Lung (tissue), 16 donors: ENCODE results near the gene ABHD4. TPM values are rescaled to one million over a fixed set of nuclear protein-coding genes. Genes with fewer than 3 reads are reported as not detected.

ENCODE experiments used
- ATAC-seq: fragments of 200-7000 bp; cut with Tn5 transposase; one replicate; pipeline ENCODE4 v1.9.1; 2020; ENCODE audit warnings: moderate number of reproducible peaks; ENCODE audit not compliant: insufficient read depth, low FRiP score
- DNase-seq, 3 donors: peaks; one replicate each; pipeline ENCODE4 v3.0.0-alpha.2; 2013 to 2017
- H3K27ac ChIP-seq, 2 donors: one replicate each; pipeline ENCODE4 v1.5.1; 2013; ENCODE audit warnings: mild to moderate bottlenecking in 2 of 2, moderate library complexity in 2 of 2, control low read depth in 1 of 2, inconsistent platforms in 1 of 2, low read depth in 1 of 2, low read length in 1 of 2
- H3K27me3 ChIP-seq, 3 donors: one replicate each; pipeline ENCODE4 v1.5.1; 2013; ENCODE audit warnings: low read length in 2 of 3; ENCODE audit not compliant: control insufficient read depth in 3 of 3, insufficient read depth in 3 of 3
- H3K36me3 ChIP-seq, 4 donors: one replicate each; pipeline ENCODE4 v1.5.1; 2013; ENCODE audit warnings: low read length in 4 of 4, mild to moderate bottlenecking in 1 of 4, moderate library complexity in 1 of 4; ENCODE audit not compliant: control insufficient read depth in 4 of 4, insufficient read depth in 4 of 4
- H3K4me1 ChIP-seq, 5 donors: one replicate each; pipeline ENCODE4 v1.5.1; 2013; ENCODE audit warnings: low read length in 5 of 5, mild to moderate bottlenecking in 2 of 5, moderate library complexity in 1 of 5; ENCODE audit not compliant: control insufficient read depth in 5 of 5, insufficient read depth in 5 of 5
- H3K4me3 ChIP-seq: one replicate; pipeline ENCODE4 v1.5.1; 2013; ENCODE audit warnings: mild to moderate bottlenecking, control low read depth, moderate library complexity
- H3K9ac ChIP-seq, 2 donors: one replicate each; pipeline ENCODE4 v1.5.1; 2013; ENCODE audit warnings: low read length in 2 of 2, control low read depth in 1 of 2; ENCODE audit not compliant: insufficient read depth in 1 of 2
- H3K9me3 ChIP-seq, 4 donors: one replicate each; pipeline ENCODE4 v1.5.1; 2013; ENCODE audit warnings: low read length in 3 of 4, mild to moderate bottlenecking in 1 of 4, moderate library complexity in 1 of 4; ENCODE audit not compliant: control insufficient read depth in 4 of 4, insufficient read depth in 3 of 4
- WGBS, 2 donors: extraction: QIAGEN DNeasy Blood & Tissue Kit; methylation state at CpG; one replicate each; pipeline ENCODE4 v1.1.7; 2013; 5-methylcytosine and 5-hydroxymethylcytosine counted together
- long read RNA-seq, 5 donors: transcript quantifications; one replicate each; lab custom pipeline, GENCODE V29; 2026
- polyA plus RNA-seq, 2 donors: library from polyadenylated mRNA; stranded (reverse); fragments of 200-250 nt; gene quantifications; one replicate each; pipeline ENCODE4 v1.2.1, GENCODE V29; 2013
- total RNA-seq, 2 donors: library from RNA; depleted of rRNA in 1 of 2; stranded (reverse); fragments of >200 nt in 1 of 2; gene quantifications; one replicate each; pipeline ENCODE4 v1.2.1, GENCODE V29; 2014 to 2021
- TF ChIP-seq, protein P1 (sequence below): IDR thresholded peaks from 2 replicates; pipeline ENCODE4 v1.5.1; 2012; ENCODE audit warnings: mild to moderate bottlenecking; ENCODE audit errors: control extremely low read depth, extremely low read depth
- donor health status: control.
- donor health status: control.
- donor health status: Bipolar disorder and iron deficiency.
- donor health status: healthy.
- donor health status: DM: yes; HTN: yes; CAD: no.

ABHD4 gene, protein sequence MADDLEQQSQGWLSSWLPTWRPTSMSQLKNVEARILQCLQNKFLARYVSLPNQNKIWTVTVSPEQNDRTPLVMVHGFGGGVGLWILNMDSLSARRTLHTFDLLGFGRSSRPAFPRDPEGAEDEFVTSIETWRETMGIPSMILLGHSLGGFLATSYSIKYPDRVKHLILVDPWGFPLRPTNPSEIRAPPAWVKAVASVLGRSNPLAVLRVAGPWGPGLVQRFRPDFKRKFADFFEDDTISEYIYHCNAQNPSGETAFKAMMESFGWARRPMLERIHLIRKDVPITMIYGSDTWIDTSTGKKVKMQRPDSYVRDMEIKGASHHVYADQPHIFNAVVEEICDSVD
- total RNA-seq (10 to 100 TPM; 29.0 to 34.0 TPM), polyA plus RNA-seq (10 to 100 TPM; 14.9 to 18.8 TPM)
- long read RNA-seq, donor 1, transcript ABHD4-203 (7 exons, 3,366 nt) = major isoform, 12 of 12 reads
- long read RNA-seq, donor 1, partial matches to known transcripts = 0 of 12 reads
- long read RNA-seq, donor 1, other reads (novel, unspliced or antisense) = 0 of 12 reads
- long read RNA-seq, donor 2, partial matches to known transcripts = 0 of 3 reads
- long read RNA-seq, donor 2, other reads (novel, unspliced or antisense) = 0 of 3 reads
- long read RNA-seq, donor 3, partial matches to known transcripts = 9 of 12 reads
- long read RNA-seq, donor 3, other reads (novel, unspliced or antisense) = 0 of 12 reads
- long read RNA-seq, donor 4, partial matches to known transcripts = 0 of 4 reads
- long read RNA-seq, donor 4, other reads (novel, unspliced or antisense) = 0 of 4 reads
- long read RNA-seq, donor 5, transcript ABHD4-203 (7 exons, 3,366 nt) = major isoform, 7 of 14 reads
- long read RNA-seq, donor 5, transcript ABHD4-206 (3 exons, 986 nt) = major isoform, 7 of 14 reads
- long read RNA-seq, donor 5, partial matches to known transcripts = 0 of 14 reads
- long read RNA-seq, donor 5, other reads (novel, unspliced or antisense) = 0 of 14 reads

DNA sequence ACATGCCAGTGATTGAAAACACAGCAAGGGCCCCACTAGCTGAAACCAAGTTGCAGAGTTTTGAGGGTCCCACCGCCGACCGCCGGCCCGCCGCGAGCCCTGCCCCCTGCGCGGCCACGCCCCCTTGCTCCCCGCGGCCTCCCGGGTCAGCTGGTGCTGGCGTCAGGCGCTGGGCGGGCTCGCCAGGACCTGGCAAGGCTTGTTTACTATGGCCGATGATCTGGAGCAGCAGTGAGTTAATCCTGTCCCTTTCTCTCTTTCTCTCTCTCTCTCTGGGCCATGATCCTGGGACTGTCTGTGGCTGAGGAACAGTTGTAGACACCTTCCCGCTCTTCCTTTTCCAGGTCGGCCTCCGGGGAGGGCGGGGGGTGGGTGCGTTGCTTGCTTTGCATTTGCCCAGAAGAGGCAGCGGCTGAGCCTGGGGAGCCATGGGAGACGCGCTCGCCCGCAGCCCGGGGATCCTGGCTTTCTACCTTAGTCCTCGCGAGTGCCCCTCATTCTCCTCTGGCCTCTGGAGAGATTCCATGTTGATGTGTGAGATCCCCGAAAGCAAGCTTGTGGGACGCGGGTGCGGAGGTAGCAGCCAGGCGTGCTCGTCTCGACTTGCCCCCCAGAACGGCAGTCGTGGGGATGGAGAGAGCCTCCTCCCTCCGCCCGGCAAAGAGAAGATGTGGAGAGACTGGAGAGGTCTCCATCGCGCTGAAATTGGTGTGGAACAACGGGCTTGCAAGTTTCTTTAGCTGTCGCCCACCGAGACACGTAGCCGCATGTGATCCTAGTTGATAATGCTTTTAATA, at the start of gene ABHD4:
ABHD4 (plus strand) TSS at position 202 of the 797 bp plus-strand sequence; CDS start at position 209, 7 bp downstream.
- DNase-seq = peak; percentile 90 to 93 (median 90)
- peak within 1 kb of the TSS; percentile 78 to 94 for H3K9ac ChIP-seq
- H3K4me1 ChIP-seq = peaks cover 4 to 13% (median 7%) of the 10 kb centered on the region in 5 donors
- ATAC-seq = peak; percentile 97
- WGBS, 2 donors = 0% methylated on average over 49 of the region's 49 CpGs
- H3K27ac ChIP-seq = peak within 1 kb of the TSS; percentile 73 to 87
- no peaks in the 10 kb centered on the region for H3K9me3 ChIP-seq
- H3K4me3 ChIP-seq = peak within 1 kb of the TSS; percentile 57
- peaks cover 0 to 4% (median 0%) of the 10 kb centered on the region in 3 donors for H3K27me3 ChIP-seq
- H3K36me3 ChIP-seq = peaks cover 10 to 19% (median 15%) of the 10 kb centered on the region in 4 donors
- TF ChIP-seq, protein P1, sequence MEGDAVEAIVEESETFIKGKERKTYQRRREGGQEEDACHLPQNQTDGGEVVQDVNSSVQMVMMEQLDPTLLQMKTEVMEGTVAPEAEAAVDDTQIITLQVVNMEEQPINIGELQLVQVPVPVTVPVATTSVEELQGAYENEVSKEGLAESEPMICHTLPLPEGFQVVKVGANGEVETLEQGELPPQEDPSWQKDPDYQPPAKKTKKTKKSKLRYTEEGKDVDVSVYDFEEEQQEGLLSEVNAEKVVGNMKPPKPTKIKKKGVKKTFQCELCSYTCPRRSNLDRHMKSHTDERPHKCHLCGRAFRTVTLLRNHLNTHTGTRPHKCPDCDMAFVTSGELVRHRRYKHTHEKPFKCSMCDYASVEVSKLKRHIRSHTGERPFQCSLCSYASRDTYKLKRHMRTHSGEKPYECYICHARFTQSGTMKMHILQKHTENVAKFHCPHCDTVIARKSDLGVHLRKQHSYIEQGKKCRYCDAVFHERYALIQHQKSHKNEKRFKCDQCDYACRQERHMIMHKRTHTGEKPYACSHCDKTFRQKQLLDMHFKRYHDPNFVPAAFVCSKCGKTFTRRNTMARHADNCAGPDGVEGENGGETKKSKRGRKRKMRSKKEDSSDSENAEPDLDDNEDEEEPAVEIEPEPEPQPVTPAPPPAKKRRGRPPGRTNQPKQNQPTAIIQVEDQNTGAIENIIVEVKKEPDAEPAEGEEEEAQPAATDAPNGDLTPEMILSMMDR = no peak

DNA sequence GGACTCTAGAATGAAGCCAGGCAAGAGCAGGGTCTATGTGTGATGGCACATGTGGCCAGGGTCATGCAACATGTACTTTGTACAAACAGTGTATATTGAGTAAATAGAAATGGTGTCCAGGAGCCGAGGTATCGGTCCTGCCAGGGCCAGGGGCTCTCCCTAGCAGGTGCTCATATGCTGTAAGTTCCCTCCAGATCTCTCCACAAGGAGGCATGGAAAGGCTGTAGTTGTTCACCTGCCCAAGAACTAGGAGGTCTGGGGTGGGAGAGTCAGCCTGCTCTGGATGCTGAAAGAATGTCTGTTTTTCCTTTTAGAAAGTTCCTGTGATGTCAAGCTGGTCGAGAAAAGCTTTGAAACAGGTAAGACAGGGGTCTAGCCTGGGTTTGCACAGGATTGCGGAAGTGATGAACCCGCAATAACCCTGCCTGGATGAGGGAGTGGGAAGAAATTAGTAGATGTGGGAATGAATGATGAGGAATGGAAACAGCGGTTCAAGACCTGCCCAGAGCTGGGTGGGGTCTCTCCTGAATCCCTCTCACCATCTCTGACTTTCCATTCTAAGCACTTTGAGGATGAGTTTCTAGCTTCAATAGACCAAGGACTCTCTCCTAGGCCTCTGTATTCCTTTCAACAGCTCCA, 48.7 kb upstream of the ABHD4 start:
- Histone ChIP-seq H3K9ac (no peak overlapping the region), H3K27me3 (no peaks in the 10 kb centered on the region), H3K36me3 (no peaks in the 10 kb centered on the region), H3K9me3 (no peaks in the 10 kb centered on the region), H3K4me1 (peaks cover 2 to 41% (median 27%) of the 10 kb centered on the region in 5 donors), H3K4me3 (no peak overlapping the region), H3K27ac (no peak overlapping the region)
- ATAC-seq = no peak
- no peak for DNase-seq
- 79 to 86% methylated on average over 6 of the region's 6 CpGs for WGBS, 2 donors
- TF ChIP-seq, protein P1 = no peak

DNA sequence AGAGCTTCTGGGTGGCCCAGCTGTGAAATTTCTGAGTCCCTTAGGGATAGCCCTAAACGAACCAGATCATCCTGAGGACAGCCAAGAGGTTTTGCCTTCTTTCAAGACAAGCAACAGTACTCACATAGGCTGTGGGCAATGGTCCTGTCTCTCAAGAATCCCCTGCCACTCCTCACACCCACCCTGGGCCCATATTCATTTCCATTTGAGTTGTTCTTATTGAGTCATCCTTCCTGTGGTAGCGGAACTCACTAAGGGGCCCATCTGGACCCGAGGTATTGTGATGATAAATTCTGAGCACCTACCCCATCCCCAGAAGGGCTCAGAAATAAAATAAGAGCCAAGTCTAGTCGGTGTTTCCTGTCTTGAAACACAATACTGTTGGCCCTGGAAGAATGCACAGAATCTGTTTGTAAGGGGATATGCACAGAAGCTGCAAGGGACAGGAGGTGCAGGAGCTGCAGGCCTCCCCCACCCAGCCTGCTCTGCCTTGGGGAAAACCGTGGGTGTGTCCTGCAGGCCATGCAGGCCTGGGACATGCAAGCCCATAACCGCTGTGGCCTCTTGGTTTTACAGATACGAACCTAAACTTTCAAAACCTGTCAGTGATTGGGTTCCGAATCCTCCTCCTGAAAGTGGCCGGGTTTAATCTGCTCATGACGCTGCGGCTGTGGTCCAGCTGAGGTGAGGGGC, 48.0 kb upstream of the ABHD4 start:
- Histone ChIP-seq H3K9ac (no peak overlapping the region), H3K36me3 (no peaks in the 10 kb centered on the region), H3K9me3 (no peaks in the 10 kb centered on the region), H3K27ac (no peak overlapping the region), H3K4me1 (peaks cover 2 to 41% (median 27%) of the 10 kb centered on the region in 5 donors), H3K27me3 (no peaks in the 10 kb centered on the region), H3K4me3 (no peak overlapping the region)
- TF ChIP-seq, protein P1 = no peak
- WGBS, 2 donors = 44 to 60% methylated on average over 11 of the region's 11 CpGs
- DNase-seq (no peak), ATAC-seq (no peak)
